Large intestine (tissue), 3 donors: Measurements from ENCODE around the gene SRL. TPM values are rescaled to one million over a fixed set of nuclear protein-coding genes. Genes with fewer than 3 reads are reported as not detected.

Experiments
- DNase-seq, 2 donors: peaks; one replicate each; pipeline versions ENCODE4 v3.0.0 to v3.0.0-alpha.2; 2013
- H3K27ac ChIP-seq: one replicate; pipeline ENCODE4 v1.5.1; 2013; ENCODE audit warnings: low read length
- H3K27me3 ChIP-seq: 2 replicates; pipeline ENCODE4 v1.6.1; 2013; ENCODE audit warnings: low read length; ENCODE audit not compliant: control insufficient read depth, insufficient read depth
- H3K36me3 ChIP-seq: 2 replicates; pipeline ENCODE4 v1.6.1; 2013; ENCODE audit warnings: low read length; ENCODE audit not compliant: control insufficient read depth, insufficient read depth
- H3K4me1 ChIP-seq: one replicate; pipeline ENCODE4 v1.6.1; 2013; ENCODE audit warnings: low read length; ENCODE audit not compliant: control insufficient read depth, insufficient read depth
- H3K4me3 ChIP-seq: one replicate; pipeline ENCODE4 v1.5.1; 2013; ENCODE audit warnings: low read length
- H3K9me3 ChIP-seq: one replicate; pipeline ENCODE4 v1.6.1; 2013; ENCODE audit warnings: mild to moderate bottlenecking, low read depth, low read length, moderate library complexity; ENCODE audit not compliant: control insufficient read depth
- WGBS: methylation state at CpG from one replicate; pipeline ENCODE4 v1.1.5; 2013; ENCODE audit warnings: low lambda C conversion rate; ENCODE audit not compliant: insufficient coverage; 5-methylcytosine and 5-hydroxymethylcytosine counted together
- polyA plus RNA-seq: library from polyadenylated mRNA; unstranded; fragments of 120-200 nt; gene quantifications from one replicate; pipeline ENCODE4 v1.2.1, GENCODE V29; 2013

Gene SRL
- polyA plus RNA-seq, 1 donor: 2.3 TPM

DNA sequence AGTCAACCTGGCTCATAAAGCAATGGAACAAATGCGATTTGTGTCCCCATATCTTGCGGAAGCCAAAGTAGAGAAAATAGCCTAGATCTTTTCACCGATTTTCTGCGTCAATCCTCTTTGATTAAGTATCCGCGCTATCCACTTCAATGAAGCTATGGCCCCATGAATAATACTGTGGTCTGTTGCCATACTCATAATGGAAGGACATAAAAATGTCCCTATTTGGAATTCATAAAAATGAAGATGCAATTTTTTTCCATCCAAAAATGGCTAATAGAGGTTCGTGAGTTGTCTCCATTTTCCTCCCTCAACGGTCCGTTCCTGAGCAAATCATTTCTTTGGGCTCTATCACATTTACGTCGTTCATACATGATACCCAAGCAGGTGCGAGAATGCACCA is 100.3 kb downstream of the SRL start:
- Histone ChIP-seq H3K27me3 (no peaks in the 10 kb centered on the region), H3K9me3 (peaks cover 4% of the 10 kb centered on the region), H3K27ac (no peak overlapping the region)

DNA sequence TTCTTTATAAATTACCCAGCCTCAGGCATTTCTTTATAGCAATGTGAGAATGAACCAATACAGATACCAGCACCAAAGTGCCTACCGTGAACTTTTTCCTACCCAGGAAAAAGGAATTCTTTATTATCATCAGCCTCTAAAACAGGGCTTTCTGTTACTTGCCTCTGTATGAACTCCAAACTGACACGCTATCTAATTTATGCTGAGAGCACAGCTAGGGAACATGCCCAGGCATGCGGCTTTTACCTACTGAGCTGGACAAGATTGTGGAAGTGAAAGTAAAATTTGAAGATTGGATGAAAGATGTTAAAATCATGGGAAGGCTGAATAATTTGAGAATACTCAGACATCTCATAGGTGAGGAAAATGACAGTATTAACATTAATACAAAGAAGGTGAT is 101.2 kb downstream of the SRL start:
- Histone ChIP-seq H3K27me3 (no peaks in the 10 kb centered on the region), H3K36me3 (no peaks in the 10 kb centered on the region), H3K9me3 (peaks cover 4% of the 10 kb centered on the region), H3K4me3 (no peak overlapping the region), H3K4me1 (no peaks in the 10 kb centered on the region), H3K27ac (no peak overlapping the region)
- 80% methylated on average over 2 of the region's 3 CpGs for WGBS
- DNase-seq: no peak

More for the DNA sequence above, 100.3 kb downstream of the SRL start:
- WGBS: 99% methylated on average over 9 of the region's 12 CpGs
- no peak overlapping the region for H3K4me3 ChIP-seq
- no peaks in the 10 kb centered on the region for H3K36me3 ChIP-seq
- no peaks in the 10 kb centered on the region for H3K4me1 ChIP-seq
- DNase-seq: no peak

DNA sequence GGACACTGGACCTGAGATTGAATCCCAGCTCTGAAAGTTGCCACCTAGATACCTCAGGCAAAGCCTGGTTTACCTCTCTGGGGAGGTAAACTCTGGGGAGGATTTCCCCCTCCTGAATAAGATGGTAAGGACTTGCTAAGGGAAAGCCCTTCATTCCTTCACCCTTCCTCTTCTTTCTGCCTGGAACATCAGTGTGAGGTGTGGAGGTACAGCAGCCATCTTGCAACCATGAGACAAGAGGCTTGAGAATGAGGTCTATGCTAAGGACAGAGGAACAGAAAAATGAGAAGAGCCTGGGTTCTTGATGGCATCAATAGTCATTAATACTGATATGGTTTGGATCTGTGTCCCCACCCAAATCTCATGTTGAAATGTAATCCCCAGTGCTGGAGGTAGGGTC is 101.9 kb downstream of the SRL start:
- H3K36me3 ChIP-seq: no peaks in the 10 kb centered on the region
- peaks cover 4% of the 10 kb centered on the region for H3K9me3 ChIP-seq
- DNase-seq: no peak
- no peak overlapping the region for H3K4me3 ChIP-seq
- H3K27ac ChIP-seq: no peak overlapping the region
- no peaks in the 10 kb centered on the region for H3K27me3 ChIP-seq
- H3K4me1 ChIP-seq: no peaks in the 10 kb centered on the region

Other genes with a start within 250 kb of the SRL start
- gene ADCY9, start 125.6 kb downstream of the SRL start, polyA plus RNA-seq: 8.1 TPM
- 13.7 TPM for gene TFAP4, start 30.9 kb upstream of the SRL start, polyA plus RNA-seq
- gene GLIS2, start 74.0 kb upstream of the SRL start, polyA plus RNA-seq: 11.5 TPM
- gene PAM16, start 109.2 kb upstream of the SRL start, polyA plus RNA-seq: 37.9 TPM
- gene VASN, start 129.8 kb upstream of the SRL start, polyA plus RNA-seq: 5.7 TPM
- 41.4 TPM for gene CORO7, start 174.5 kb upstream of the SRL start, polyA plus RNA-seq
- gene DNAJA3, start 183.8 kb upstream of the SRL start, polyA plus RNA-seq: 46.0 TPM
- 37.7 TPM for gene NMRAL1, start 232.5 kb upstream of the SRL start, polyA plus RNA-seq
- gene HMOX2, start 234.3 kb upstream of the SRL start, polyA plus RNA-seq: 47.6 TPM